Tibial nerve (tissue), 4 donors: ENCODE results near the gene CHKB. TPM values are rescaled to one million over a fixed set of nuclear protein-coding genes. Genes with fewer than 3 reads are reported as not detected.

Source experiments
- DNase-seq, 2 donors: peaks; one replicate each; pipeline ENCODE4 v3.0.0-alpha.2; 2019; ENCODE audit warnings: low spot score in 2 of 2
- H3K27ac ChIP-seq, 4 donors: fragments of 200-600 bp; sonication (generic) in 3 of 4; one replicate each; pipeline ENCODE4 v1.5.1; 2017 to 2019; ENCODE audit warnings: mild to moderate bottlenecking in 1 of 4
- H3K27me3 ChIP-seq, 2 donors: fragments of 200-600 bp; sonication (generic) in 1 of 2; one replicate each; pipeline versions ENCODE4 v1.5.1 to v1.6.0; 2017 to 2019
- H3K36me3 ChIP-seq, 3 donors: fragments of 200-600 bp; sonication (generic); one replicate each; pipeline ENCODE4 v1.5.1; 2018 to 2019
- H3K4me1 ChIP-seq, 4 donors: fragments of 200-600 bp; sonication (generic) in 3 of 4; one replicate each; pipeline ENCODE4 v1.5.1; 2017 to 2019
- H3K4me3 ChIP-seq, 4 donors: fragments of 200-600 bp; sonication (generic) in 3 of 4; one replicate each; pipeline ENCODE4 v1.5.1; 2017 to 2019; ENCODE audit warnings: mild to moderate bottlenecking in 1 of 4, moderate library complexity in 1 of 4
- H3K9me3 ChIP-seq, 4 donors: fragments of 200-600 bp; sonication (generic) in 3 of 4; one replicate each; pipeline ENCODE4 v1.5.1; 2017 to 2019
- EP300 ChIP-seq, 2 donors: sonication (generic); formaldehyde crosslinking; IDR thresholded peaks; one replicate each; pipeline ENCODE4 v1.6.1; 2017; ENCODE audit warnings: antibody characterized with exemption in 2 of 2, mild to moderate bottlenecking in 1 of 2
- POLR2A ChIP-seq, 2 donors: fragments of 450-650 bp; IDR thresholded peaks; one replicate each; pipeline ENCODE4 v1.6.1; 2017; ENCODE audit warnings: antibody characterized with exemption in 2 of 2, mild to moderate bottlenecking in 2 of 2, moderate library complexity in 2 of 2
- WGBS, 2 donors: methylation state at CpG; one replicate each; pipeline ENCODE4 v1.1.5; 2018; 5-methylcytosine and 5-hydroxymethylcytosine counted together
- total RNA-seq, 4 donors: library from RNA; depleted of rRNA; stranded (reverse); fragments of >200 nt; gene quantifications; one replicate each; pipeline ENCODE4 v1.1.0, GENCODE V29; 2016
- TF ChIP-seq, protein P1 (sequence below), 5 experiments: fragments of 200-600 bp in 3 of 5; fragments of 450-650 bp in 2 of 5; sonication (generic) in 3 of 5; IDR thresholded peaks; one replicate each; pipeline ENCODE4 v1.5.1; 2016 to 2019; ENCODE audit warnings: antibody characterized with exemption in 5 of 5, mild to moderate bottlenecking in 3 of 5, moderate library complexity in 2 of 5

The CHKB gene
- total RNA-seq, 4 donors from 2014 or later = 55.9 to 95.4 (median 74.4) TPM

DNA sequence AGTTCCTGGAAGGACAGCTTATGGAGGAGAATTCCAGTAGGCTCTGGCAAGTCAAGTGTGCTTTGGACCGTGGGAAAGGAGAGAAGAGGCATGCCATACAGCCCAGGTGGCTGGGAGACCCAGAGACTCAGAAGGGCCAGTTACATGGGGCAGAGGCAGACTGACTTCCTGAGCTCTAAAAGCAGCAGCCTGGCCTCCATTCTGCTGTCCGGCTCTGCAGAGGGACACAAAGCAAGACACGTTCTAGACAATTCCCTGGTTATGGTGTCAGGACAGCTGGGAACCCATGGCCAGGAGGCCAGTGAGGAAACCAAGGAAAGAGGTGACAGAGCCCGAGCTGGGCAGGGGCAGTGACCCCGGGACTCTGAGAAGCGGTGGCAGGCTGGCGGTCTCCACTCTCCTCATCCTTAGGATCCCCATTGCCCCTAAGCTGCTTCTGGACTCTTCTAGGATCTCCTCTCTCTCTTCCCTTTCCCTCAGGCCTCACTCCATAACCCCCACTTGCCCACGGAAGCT is 7.2 kb downstream of the CHKB start:
- no peak for TF ChIP-seq POLR2A (IDR thresholded peaks at IDR 0.05)
- Histone ChIP-seq H3K9me3 (no peaks in the 10 kb centered on the region), H3K4me1 (peaks cover 0 to 20% (median 8%) of the 10 kb centered on the region in 4 donors), H3K4me3 (no peak overlapping the region), H3K27ac (no peak overlapping the region), H3K27me3 (peaks cover 0 to 15% of the 10 kb centered on the region in 2 donors), H3K36me3 (peaks cover 0 to 78% (median 6%) of the 10 kb centered on the region in 3 donors)
- DNase-seq = no peak
- WGBS, 2 donors = 82 to 86% methylated on average over 8 of the region's 8 CpGs

DNA sequence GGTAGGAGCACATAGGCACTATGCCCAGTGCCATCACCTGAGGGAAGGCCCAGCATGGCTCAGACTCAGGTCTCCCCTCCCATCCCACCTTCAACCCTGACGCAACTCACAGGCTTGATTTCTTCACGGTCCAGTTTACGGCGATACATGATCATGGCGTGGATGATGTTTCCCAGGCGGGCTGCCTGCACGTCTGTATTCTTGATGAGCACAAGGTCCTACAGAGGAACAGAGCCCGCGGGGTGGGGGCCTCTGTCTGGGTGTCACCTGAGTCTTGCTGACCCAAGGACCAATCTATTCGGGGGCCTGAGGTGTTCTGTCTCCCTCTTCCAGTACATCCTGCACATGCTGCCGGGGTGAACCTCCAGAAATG is 8.3 kb downstream of the CHKB start:
- Histone ChIP-seq H3K27me3 (peaks cover 0 to 15% of the 10 kb centered on the region in 2 donors), H3K27ac (no peak overlapping the region), H3K4me1 (peaks cover 0 to 19% (median 8%) of the 10 kb centered on the region in 4 donors), H3K36me3 (peaks cover 0 to 78% (median 7%) of the 10 kb centered on the region in 3 donors), H3K9me3 (no peaks in the 10 kb centered on the region), H3K4me3 (no peak overlapping the region)
- 91% methylated on average over 11 of the region's 11 CpGs for WGBS, 2 donors
- TF ChIP-seq, protein P1, sequence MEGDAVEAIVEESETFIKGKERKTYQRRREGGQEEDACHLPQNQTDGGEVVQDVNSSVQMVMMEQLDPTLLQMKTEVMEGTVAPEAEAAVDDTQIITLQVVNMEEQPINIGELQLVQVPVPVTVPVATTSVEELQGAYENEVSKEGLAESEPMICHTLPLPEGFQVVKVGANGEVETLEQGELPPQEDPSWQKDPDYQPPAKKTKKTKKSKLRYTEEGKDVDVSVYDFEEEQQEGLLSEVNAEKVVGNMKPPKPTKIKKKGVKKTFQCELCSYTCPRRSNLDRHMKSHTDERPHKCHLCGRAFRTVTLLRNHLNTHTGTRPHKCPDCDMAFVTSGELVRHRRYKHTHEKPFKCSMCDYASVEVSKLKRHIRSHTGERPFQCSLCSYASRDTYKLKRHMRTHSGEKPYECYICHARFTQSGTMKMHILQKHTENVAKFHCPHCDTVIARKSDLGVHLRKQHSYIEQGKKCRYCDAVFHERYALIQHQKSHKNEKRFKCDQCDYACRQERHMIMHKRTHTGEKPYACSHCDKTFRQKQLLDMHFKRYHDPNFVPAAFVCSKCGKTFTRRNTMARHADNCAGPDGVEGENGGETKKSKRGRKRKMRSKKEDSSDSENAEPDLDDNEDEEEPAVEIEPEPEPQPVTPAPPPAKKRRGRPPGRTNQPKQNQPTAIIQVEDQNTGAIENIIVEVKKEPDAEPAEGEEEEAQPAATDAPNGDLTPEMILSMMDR (IDR thresholded peaks at IDR 0.05) = no peak
- no peak for TF ChIP-seq EP300 (IDR thresholded peaks at IDR 0.05)
- no peak for TF ChIP-seq POLR2A (IDR thresholded peaks at IDR 0.05)
- DNase-seq = no peak

DNA sequence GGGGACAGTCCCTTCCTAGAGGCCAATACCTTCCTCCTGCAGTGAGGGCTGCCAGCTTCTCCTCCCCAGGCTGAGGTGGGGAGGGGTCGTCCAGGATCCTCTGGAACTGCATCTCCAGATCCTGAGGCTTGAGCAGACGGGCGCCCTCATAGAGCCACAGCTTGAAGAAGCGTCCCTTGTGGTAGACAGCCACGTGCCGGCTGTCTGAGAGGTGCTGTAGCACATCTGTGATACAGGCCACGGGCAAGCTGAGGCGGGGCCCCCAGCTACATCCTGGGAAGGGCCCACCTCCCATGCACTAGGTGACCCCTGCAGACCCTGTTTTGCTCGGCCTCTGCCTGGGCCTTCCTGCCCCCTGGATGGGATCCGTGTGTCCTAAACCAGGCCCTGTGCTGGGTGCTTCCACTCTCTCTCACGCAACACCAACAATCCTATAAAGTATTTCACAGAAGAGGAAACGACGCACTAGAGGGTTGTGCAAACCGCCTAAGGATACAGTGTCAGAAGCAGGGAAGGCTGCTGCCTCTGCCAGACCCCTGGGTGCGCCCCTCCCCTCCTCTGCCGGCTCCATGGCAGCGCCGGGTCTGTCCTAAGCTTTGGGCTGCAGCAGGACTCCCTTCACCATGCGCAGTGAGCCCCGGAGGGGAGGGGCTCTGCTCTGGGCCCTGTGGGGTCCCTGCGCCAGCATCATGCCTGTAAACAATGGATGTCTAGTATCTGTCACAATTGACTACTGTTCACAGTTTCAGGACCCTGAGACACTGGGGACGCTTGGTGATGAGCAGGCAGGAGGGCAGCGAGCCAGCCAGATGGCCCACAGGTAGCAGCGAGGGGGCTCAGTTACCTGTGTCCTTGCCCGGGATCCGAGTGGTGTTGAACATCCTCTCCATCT is 8.9 kb downstream of the CHKB start:
- H3K4me3 ChIP-seq = no peak overlapping the region
- TF ChIP-seq EP300 (IDR thresholded peaks at IDR 0.05) = no peak
- TF ChIP-seq POLR2A (IDR thresholded peaks at IDR 0.05) = no peak
- TF ChIP-seq, protein P1 (IDR thresholded peaks at IDR 0.05) = no peak
- no peak overlapping the region for H3K27ac ChIP-seq
- 71 to 80% methylated on average over 21 to 23 of the region's 26 CpGs for whole genome bisulfite sequencing, 2 donors
- peaks cover 0 to 78% (median 7%) of the 10 kb centered on the region in 3 donors for H3K36me3 ChIP-seq
- peaks cover 0 to 15% of the 10 kb centered on the region in 2 donors for H3K27me3 ChIP-seq
- no peak for DNase-seq
- H3K9me3 ChIP-seq = no peaks in the 10 kb centered on the region
- peaks cover 0 to 13% (median 7%) of the 10 kb centered on the region in 4 donors for H3K4me1 ChIP-seq

DNA sequence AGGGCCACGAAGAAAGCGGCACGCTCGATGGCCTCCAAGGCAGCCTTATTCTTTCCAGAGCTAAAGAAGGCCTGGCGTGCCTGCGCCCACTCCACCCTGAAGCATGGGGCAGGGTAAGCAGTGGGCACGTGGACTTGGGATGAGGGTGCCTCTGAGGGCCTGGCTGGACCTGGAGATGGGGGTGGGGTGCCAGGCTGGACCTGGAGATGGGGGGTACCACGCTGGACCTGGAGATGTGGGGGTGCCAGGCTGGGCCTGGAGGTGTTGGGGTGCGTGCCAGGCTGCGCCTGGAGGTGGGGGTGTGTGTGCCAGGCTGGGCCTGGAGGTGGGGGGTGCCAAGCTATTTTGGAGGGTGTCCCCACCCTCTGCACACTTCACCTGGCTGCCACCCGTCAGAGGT is 9.7 kb downstream of the CHKB start:
- no peak for TF ChIP-seq EP300 (IDR thresholded peaks at IDR 0.05)
- TF ChIP-seq, protein P1 (IDR thresholded peaks at IDR 0.05) = no peak
- no peak for TF ChIP-seq POLR2A (IDR thresholded peaks at IDR 0.05)
- Histone ChIP-seq H3K27me3 (peaks cover 0 to 10% of the 10 kb centered on the region in 2 donors), H3K36me3 (peaks cover 0 to 83% (median 7%) of the 10 kb centered on the region in 3 donors), H3K9me3 (no peaks in the 10 kb centered on the region), H3K4me3 (no peak overlapping the region), H3K4me1 (peaks cover 0 to 5% (median under 1%) of the 10 kb centered on the region in 4 donors), H3K27ac (no peak overlapping the region)
- no peak for DNase-seq
- WGBS, 2 donors = 91 to 94% methylated on average over 10 to 11 of the region's 11 CpGs

DNA sequence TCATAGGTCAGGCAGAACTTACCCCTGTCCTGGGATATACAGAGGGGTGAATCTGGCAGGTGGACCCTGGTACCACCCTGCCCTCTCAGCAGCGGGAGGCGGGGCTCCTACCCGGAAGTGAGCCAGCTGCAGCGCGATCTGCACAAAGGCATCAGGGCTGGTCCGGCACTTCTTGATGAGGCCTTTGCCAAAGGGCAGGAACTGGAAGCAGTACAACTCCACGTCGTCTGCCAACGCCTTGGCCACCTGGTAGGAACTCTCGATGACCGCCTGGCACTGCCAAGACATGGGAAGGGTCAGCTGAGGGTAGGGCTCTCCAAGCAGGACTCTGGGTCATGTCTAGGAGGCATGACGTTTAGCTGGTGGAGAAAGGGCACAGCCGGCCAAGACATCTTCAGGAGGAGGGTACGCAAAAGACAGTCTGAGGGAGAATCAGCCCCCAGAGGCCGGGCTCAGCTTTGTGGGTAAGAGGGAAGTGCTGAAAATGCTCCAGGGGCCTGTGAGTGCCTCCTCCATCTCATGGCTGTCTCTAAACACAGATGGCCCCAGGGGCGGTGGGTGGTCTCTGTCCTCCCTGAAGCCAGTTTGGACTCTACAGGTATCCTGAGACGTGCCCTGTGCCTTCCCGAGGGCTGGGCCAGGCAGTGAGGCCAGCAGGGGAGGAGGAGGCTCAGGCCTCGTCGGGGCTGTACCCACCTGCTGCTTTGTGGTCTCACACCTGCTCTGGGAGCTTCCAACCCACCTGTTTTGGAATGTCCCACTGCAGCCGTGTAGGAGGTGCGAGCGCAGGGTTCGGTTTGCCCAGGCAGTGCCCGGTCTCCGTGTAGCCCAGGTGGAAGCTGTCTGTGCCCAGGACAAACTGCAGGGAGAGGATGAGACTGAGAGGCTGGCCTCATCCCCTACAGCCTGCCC is 11.1 kb downstream of the CHKB start:
- no peaks in the 10 kb centered on the region for H3K27me3 ChIP-seq
- no peak overlapping the region for H3K4me3 ChIP-seq
- TF ChIP-seq POLR2A (IDR thresholded peaks at IDR 0.05) (no peak), EP300 (IDR thresholded peaks at IDR 0.05) (no peak)
- TF ChIP-seq, protein P1 (IDR thresholded peaks at IDR 0.05) = no peak
- peaks cover 0 to 78% (median 7%) of the 10 kb centered on the region in 3 donors for H3K36me3 ChIP-seq
- H3K4me1 ChIP-seq = no peaks in the 10 kb centered on the region
- no peaks in the 10 kb centered on the region for H3K9me3 ChIP-seq
- 81 to 85% methylated on average over 24 to 26 of the region's 26 CpGs for WGBS, 2 donors
- no peak overlapping the region for H3K27ac ChIP-seq
- no peak for DNase-seq
